Measurements from ENCODE around the gene PTPRN. TPM values are rescaled to one million over a fixed set of nuclear protein-coding genes. Genes with fewer than 3 reads are reported as not detected.

The PTPRN gene
- total RNA-seq, 1 donor from 2014 or later, result 30.5 TPM

GRCh38 chr2:219334076-219334475 lies 24.9 kb upstream of the PTPRN start:
- Mint-ChIP-seq H3K9me3 (ENCODE audit: low read depth) (peaks cover 5% of the 10 kb centered on the region), H3K36me3 (ENCODE audit: insufficient read depth) (no peaks in the 10 kb centered on the region), H3K4me3 (ENCODE audit: low read depth) (no peak overlapping the region), H3K27me3 (peaks cover 91% of the 10 kb centered on the region), H3K27ac (no peak overlapping the region), H3K4me1 (ENCODE audit: low read depth) (no peaks in the 10 kb centered on the region)
- no peak for TF ChIP-seq CTCF (IDR thresholded peaks at IDR 0.05; ENCODE audit: unreplicated experiment)
- DNase-seq (ENCODE audit: low spot score, unreplicated experiment), result no peak

- no peak within 1 kb of the TSS for H3K4me3 Mint-ChIP-seq (ENCODE audit: low read depth)
Measured at GRCh38 chr2:219332542-219332941, 23.3 kb upstream of the PTPRN start, which contains the start of gene RESP18. TSS of gene RESP18 (minus strand) at chr2:219332744.

GRCh38 chr2:219331560-219332213 lies 22.5 kb upstream of the PTPRN start:
- H3K27ac Mint-ChIP-seq, result no peak overlapping the region
- H3K4me3 Mint-ChIP-seq (ENCODE audit: low read depth), result no peak overlapping the region

More at GRCh38 chr2:219332542-219332941, 23.3 kb upstream of the PTPRN start, which contains the start of gene RESP18:
- DNase-seq (ENCODE audit: low spot score, unreplicated experiment), result no peak
- H3K9me3 Mint-ChIP-seq (ENCODE audit: low read depth), result peaks cover 5% of the 10 kb centered on the region
- no peak within 1 kb of the TSS for H3K27ac Mint-ChIP-seq
- peaks cover 1% of the 10 kb centered on the region for H3K4me1 Mint-ChIP-seq (ENCODE audit: low read depth)
- no peak for TF ChIP-seq CTCF (IDR thresholded peaks at IDR 0.05; ENCODE audit: unreplicated experiment)
- H3K27me3 Mint-ChIP-seq, result peaks cover 92% of the 10 kb centered on the region
- H3K36me3 Mint-ChIP-seq (ENCODE audit: insufficient read depth), result no peaks in the 10 kb centered on the region

GRCh38 chr2:219327719-219328118 lies 18.5 kb upstream of the PTPRN start:
- H3K4me1 Mint-ChIP-seq (ENCODE audit: low read depth), result peaks cover 1% of the 10 kb centered on the region
- DNase-seq (ENCODE audit: low spot score, unreplicated experiment), result no peak
- no peaks in the 10 kb centered on the region for H3K36me3 Mint-ChIP-seq (ENCODE audit: insufficient read depth)
- no peak overlapping the region for H3K27ac Mint-ChIP-seq
- peaks cover 78% of the 10 kb centered on the region for H3K27me3 Mint-ChIP-seq
- H3K4me3 Mint-ChIP-seq (ENCODE audit: low read depth), result no peak overlapping the region
- TF ChIP-seq CTCF (IDR thresholded peaks at IDR 0.05; ENCODE audit: unreplicated experiment), result no peak
- H3K9me3 Mint-ChIP-seq (ENCODE audit: low read depth), result no peaks in the 10 kb centered on the region

More at GRCh38 chr2:219331560-219332213, 22.5 kb upstream of the PTPRN start:
- H3K36me3 Mint-ChIP-seq (ENCODE audit: insufficient read depth), result no peaks in the 10 kb centered on the region
- H3K9me3 Mint-ChIP-seq (ENCODE audit: low read depth), result peaks cover 5% of the 10 kb centered on the region
- H3K27me3 Mint-ChIP-seq, result peaks cover 88% of the 10 kb centered on the region
- TF ChIP-seq CTCF (IDR thresholded peaks at IDR 0.05; ENCODE audit: unreplicated experiment), result no peak
- DNase-seq (ENCODE audit: low spot score, unreplicated experiment), result peak; percentile 73
- peaks cover 1% of the 10 kb centered on the region for H3K4me1 Mint-ChIP-seq (ENCODE audit: low read depth)

GRCh38 chr2:219325657-219326315 lies 16.6 kb upstream of the PTPRN start:
- H3K27ac Mint-ChIP-seq, result no peak overlapping the region
- no peaks in the 10 kb centered on the region for H3K9me3 Mint-ChIP-seq (ENCODE audit: low read depth)
- no peaks in the 10 kb centered on the region for H3K36me3 Mint-ChIP-seq (ENCODE audit: insufficient read depth)
- H3K4me3 Mint-ChIP-seq (ENCODE audit: low read depth), result no peak overlapping the region
- TF ChIP-seq CTCF (IDR thresholded peaks at IDR 0.05; ENCODE audit: unreplicated experiment), result no peak
- peaks cover 1% of the 10 kb centered on the region for H3K4me1 Mint-ChIP-seq (ENCODE audit: low read depth)
- peaks cover 74% of the 10 kb centered on the region for H3K27me3 Mint-ChIP-seq
- DNase-seq (ENCODE audit: low spot score, unreplicated experiment), result no peak

Measured in progenitor cell of endocrine pancreas (in vitro differentiated cells).